ENCODE measurements around the gene CTPS1.

DNA sequence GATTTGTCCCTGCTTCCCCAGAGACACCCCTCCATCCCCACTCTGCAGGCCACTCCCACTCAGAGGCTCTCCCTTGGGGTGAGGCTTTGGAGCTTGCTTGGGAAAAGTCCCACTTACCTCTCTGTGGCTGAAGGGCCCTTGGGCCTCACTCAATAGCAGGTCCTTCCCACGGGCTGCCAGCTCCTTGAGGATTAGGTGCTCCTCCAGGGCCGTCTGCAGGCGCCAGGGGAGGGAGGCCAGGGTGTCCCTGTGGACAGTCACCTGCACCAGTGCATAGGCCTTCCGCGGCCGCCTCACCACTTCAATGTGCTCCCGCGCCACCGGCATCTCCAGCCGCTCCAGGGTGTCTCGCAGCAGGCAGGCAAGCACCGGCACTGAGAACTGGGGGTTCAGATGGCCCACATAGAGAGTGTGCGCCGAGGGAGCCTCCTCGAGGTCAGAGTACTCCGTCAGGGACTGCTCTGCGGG is 40.6 kb downstream of the CTPS1 start:
- no peak for TF ChIP-seq CBX2 (IDR thresholded peaks at IDR 0.05; ENCODE audit: low read depth, low read length)
- TF ChIP-seq CBX2 (CRISPR knock-in tag; IDR thresholded peaks at IDR 0.05; ENCODE audit: low read depth): no peak
- no peak for TF ChIP-seq ZNF549 (CRISPR knock-in tag; IDR thresholded peaks at IDR 0.05)
- no peak for TF ChIP-seq ZBED4 (CRISPR knock-in tag; IDR thresholded peaks at IDR 0.05; ENCODE audit: borderline replicate concordance)
- no peak for TF ChIP-seq RELA (CRISPR knock-in tag; IDR thresholded peaks at IDR 0.05)
- no peak for TF ChIP-seq ZNF292 (CRISPR knock-in tag; IDR thresholded peaks at IDR 0.05; ENCODE audit: borderline replicate concordance, low read depth)
